Panc1 (cell line): ENCODE results near the gene TTC27. TPM values are rescaled to one million over a fixed set of nuclear protein-coding genes. Genes with fewer than 3 reads are reported as not detected.

Experiments
- ATAC-seq: fragments of 200-7000 bp; cut with Tn5 transposase; 2 replicates; pipeline ENCODE4 v1.9.1; 2020; ENCODE audit warnings: mild to moderate bottlenecking, moderate library complexity
- BruUV-seq: library from RNA; stranded (reverse); fragments of 400-500 nt; replicated peaks from 2 replicates; lab custom pipeline; 2021; lab: Mats Ljungman, UMichigan
- CTCF ChIA-PET: fragments of 300-600 bp; sonication (Branson Sonifier 250); formaldehyde crosslinking; loops from one replicate; lab custom pipeline; 2022; ENCODE audit warnings: antibody characterized with exemption; lab: Charles Lee
- POLR2A ChIA-PET: fragments of 300-600 bp; sonication (Branson Sonifier 250); formaldehyde crosslinking; loops from one replicate; lab custom pipeline; 2022; ENCODE audit warnings: antibody characterized with exemption; lab: Charles Lee
- DNase-seq: peaks from one replicate; pipeline ENCODE4 v3.0.0-alpha.2; 2010; ENCODE audit warnings: low read depth, low spot score
- H3K27ac ChIP-seq: 2 replicates; pipeline ENCODE4 v1.5.1; 2011; ENCODE audit warnings: mild to moderate bottlenecking, low read length, inconsistent platforms
- H3K27me3 ChIP-seq: fragments of 200-500 bp; sonication (Bioruptor generic); 2 replicates; pipeline ENCODE4 v1.6.0; 2014; ENCODE audit warnings: low read length, inconsistent platforms; ENCODE audit not compliant: control insufficient read depth, insufficient read depth
- H3K36me3 ChIP-seq: fragments of 200-500 bp; sonication (Bioruptor generic); 2 replicates; pipeline ENCODE4 v1.5.1; 2014; ENCODE audit warnings: inconsistent platforms, mild to moderate bottlenecking, low read length, moderate library complexity; ENCODE audit not compliant: control insufficient read depth, insufficient read depth
- H3K4me1 ChIP-seq: 2 replicates; pipeline ENCODE4 v1.5.1; 2011; ENCODE audit warnings: inconsistent platforms, mild to moderate bottlenecking, low read length, moderate library complexity; ENCODE audit not compliant: control insufficient read depth, insufficient read depth
- H3K4me3 ChIP-seq, 2 experiments: 2 replicates each; pipeline ENCODE4 v1.5.1; 2011 to 2012; ENCODE audit warnings: low read depth in 2 of 2, low read length in 2 of 2, mild to moderate bottlenecking in 2 of 2, inconsistent platforms in 1 of 2, moderate library complexity in 1 of 2
- H3K9me3 ChIP-seq: fragments of 200-500 bp; sonication (Bioruptor generic); 2 replicates; pipeline ENCODE4 v1.5.1; 2014; ENCODE audit warnings: low read depth, mild to moderate bottlenecking, inconsistent platforms, low read length, moderate library complexity; ENCODE audit not compliant: control insufficient read depth, insufficient read depth
- CTCF ChIP-seq: fragments of 450-650 bp; IDR thresholded peaks from 2 replicates; pipeline ENCODE4 v1.5.1; 2017; ENCODE audit warnings: mild to moderate bottlenecking
- POLR2AphosphoS5 ChIP-seq: IDR thresholded peaks from 2 replicates; pipeline ENCODE4 v1.6.1; 2012; ENCODE audit warnings: mild to moderate bottlenecking, low read depth, low read length, moderate library complexity
- SIN3A ChIP-seq: IDR thresholded peaks from 2 replicates; pipeline ENCODE4 v1.6.1; 2012; ENCODE audit warnings: low read depth, mild to moderate bottlenecking, low read length, moderate library complexity, borderline replicate concordance; ENCODE audit not compliant: insufficient read depth
- TCF7L2 ChIP-seq: IDR thresholded peaks from 2 replicates; pipeline ENCODE4 v1.6.1; 2011; ENCODE audit warnings: mild to moderate bottlenecking, low read depth, low read length, inconsistent platforms
- in situ Hi-C: cut with HindIII; loops from 2 replicates; pipeline ENCODE4 v1.10.0; 2016; ENCODE audit warnings: low sequenced_read_pairs, low pct_unique_long_range_greater_than_20kb
- intact Hi-C: fragments of 100-400 bp; cut with micrococcal nuclease; formaldehyde crosslinking; loops from one replicate; pipeline ENCODE4 v1.10.0; 2022; ENCODE audit not compliant: unreplicated experiment
- total RNA-seq: library from RNA; stranded (reverse); gene quantifications from one replicate; pipeline ENCODE4 v1.2.1, GENCODE V29; 2021; ENCODE audit not compliant: unreplicated experiment
- TF ChIP-seq, protein P1 (sequence below), 2 experiments: IDR thresholded peaks; 2 replicates each; pipeline ENCODE4 v1.6.1; 2011 to 2012; ENCODE audit warnings: low read depth in 2 of 2, control low read depth in 1 of 2, low read length in 1 of 2, mild to moderate bottlenecking in 1 of 2, moderate library complexity in 1 of 2; ENCODE audit not compliant: insufficient read depth in 1 of 2

The TTC27 gene
- total RNA-seq, 1 experiment from 2014 or later: 24.7 TPM

- in situ Hi-C loops: no loop called here
- BruUV-seq: no TSS peak
- ChIA-PET POLR2A (no interaction called here), CTCF (no interaction called here)
- H3K27ac ChIP-seq: no peak overlapping the region
- no peak for TF ChIP-seq SIN3A
- no peak for TF ChIP-seq POLR2AphosphoS5
- TF ChIP-seq, protein P1, sequence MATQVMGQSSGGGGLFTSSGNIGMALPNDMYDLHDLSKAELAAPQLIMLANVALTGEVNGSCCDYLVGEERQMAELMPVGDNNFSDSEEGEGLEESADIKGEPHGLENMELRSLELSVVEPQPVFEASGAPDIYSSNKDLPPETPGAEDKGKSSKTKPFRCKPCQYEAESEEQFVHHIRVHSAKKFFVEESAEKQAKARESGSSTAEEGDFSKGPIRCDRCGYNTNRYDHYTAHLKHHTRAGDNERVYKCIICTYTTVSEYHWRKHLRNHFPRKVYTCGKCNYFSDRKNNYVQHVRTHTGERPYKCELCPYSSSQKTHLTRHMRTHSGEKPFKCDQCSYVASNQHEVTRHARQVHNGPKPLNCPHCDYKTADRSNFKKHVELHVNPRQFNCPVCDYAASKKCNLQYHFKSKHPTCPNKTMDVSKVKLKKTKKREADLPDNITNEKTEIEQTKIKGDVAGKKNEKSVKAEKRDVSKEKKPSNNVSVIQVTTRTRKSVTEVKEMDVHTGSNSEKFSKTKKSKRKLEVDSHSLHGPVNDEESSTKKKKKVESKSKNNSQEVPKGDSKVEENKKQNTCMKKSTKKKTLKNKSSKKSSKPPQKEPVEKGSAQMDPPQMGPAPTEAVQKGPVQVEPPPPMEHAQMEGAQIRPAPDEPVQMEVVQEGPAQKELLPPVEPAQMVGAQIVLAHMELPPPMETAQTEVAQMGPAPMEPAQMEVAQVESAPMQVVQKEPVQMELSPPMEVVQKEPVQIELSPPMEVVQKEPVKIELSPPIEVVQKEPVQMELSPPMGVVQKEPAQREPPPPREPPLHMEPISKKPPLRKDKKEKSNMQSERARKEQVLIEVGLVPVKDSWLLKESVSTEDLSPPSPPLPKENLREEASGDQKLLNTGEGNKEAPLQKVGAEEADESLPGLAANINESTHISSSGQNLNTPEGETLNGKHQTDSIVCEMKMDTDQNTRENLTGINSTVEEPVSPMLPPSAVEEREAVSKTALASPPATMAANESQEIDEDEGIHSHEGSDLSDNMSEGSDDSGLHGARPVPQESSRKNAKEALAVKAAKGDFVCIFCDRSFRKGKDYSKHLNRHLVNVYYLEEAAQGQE (IDR thresholded peaks at IDR 0.05; ENCODE audit: insufficient read depth in 1 of 2, low read depth in 2 of 2, low read length in 1 of 2): no peak
- TF ChIP-seq CTCF: no peak
- no peak for TF ChIP-seq TCF7L2
- intact Hi-C loops: no loop called here
- H3K9me3 ChIP-seq: no peaks in the 10 kb centered on the region
- H3K4me3 ChIP-seq: no peak overlapping the region
- H3K36me3 ChIP-seq: no peaks in the 10 kb centered on the region
- DNase-seq (no peak), ATAC-seq (no peak)
- H3K27me3 ChIP-seq: no peaks in the 10 kb centered on the region
- no peaks in the 10 kb centered on the region for H3K4me1 ChIP-seq
Observed at GRCh38 chr2:32798829-32799228, 171.0 kb downstream of the TTC27 start.

DNA sequence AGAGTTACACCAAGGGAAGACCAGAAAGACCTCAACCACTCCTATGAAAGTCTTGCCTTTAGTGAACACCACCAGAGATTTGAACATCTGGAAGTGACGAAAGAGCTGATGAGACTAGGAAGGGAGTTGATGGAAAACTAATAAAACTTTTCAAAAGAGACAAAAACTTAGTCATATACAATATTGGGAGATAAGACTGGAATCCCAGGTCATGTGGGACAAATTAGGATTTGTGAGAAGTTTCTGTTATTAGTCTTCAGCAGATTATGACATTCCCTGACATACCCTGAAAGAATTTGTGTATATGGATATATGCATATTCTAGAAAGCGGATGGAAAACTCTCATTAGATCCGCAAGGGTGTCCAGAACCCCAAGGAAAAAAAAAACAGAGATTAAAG lies 173.9 kb downstream of the TTC27 start:
- intact Hi-C loops (no loop called here), in situ Hi-C loops (no loop called here)
- ChIA-PET CTCF (no interaction called here), POLR2A (no interaction called here)
- no peaks in the 10 kb centered on the region for H3K27me3 ChIP-seq
- no peaks in the 10 kb centered on the region for H3K4me1 ChIP-seq
- DNase-seq: no peak
- H3K9me3 ChIP-seq: no peaks in the 10 kb centered on the region
- H3K36me3 ChIP-seq: no peaks in the 10 kb centered on the region
- TF ChIP-seq, protein P1 (IDR thresholded peaks at IDR 0.05; ENCODE audit: insufficient read depth in 1 of 2, low read depth in 2 of 2, low read length in 1 of 2): no peak
- TF ChIP-seq CTCF (no peak), POLR2AphosphoS5 (no peak), TCF7L2 (no peak), SIN3A (no peak)
- H3K27ac ChIP-seq: no peak overlapping the region
- no peak overlapping the region for H3K4me3 ChIP-seq
- BruUV-seq: no TSS peak
- no peak for ATAC-seq
